Stimulated activated CD8-positive, alpha-beta memory T cell treated with anti-CD3 and anti-CD28 coated beads, Interleukin-4, amount 100 ng/mL, for 1 hour (primary cell): ENCODE data around the gene TMEM203.
A peak's percentile ranks its signal among the peaks of the same experiment; 100 is the strongest.

Experiments used
- DNase-seq, 2 donors: peaks; one replicate each; pipeline ENCODE4 v3.0.0-alpha.2; 2020; ENCODE audit warnings: low read depth in 2 of 2, low spot score in 1 of 2

Gene TMEM203

GRCh38 chr9:137230705-137231371 lies 25.4 kb upstream of the TMEM203 start, which contains the start of gene SLC34A3:
Gene SLC34A3, plus strand, starts transcription at chr9:137230901. Its CDS starts 802 bp downstream, at chr9:137231703.
- no peak for DNase-seq

- DNase-seq, result no peak
Observed at GRCh38 chr9:137229903-137230704, 24.7 kb upstream of the TMEM203 start.

GRCh38 chr9:137228968-137229896 lies 23.8 kb upstream of the TMEM203 start:
- DNase-seq, result no peak

- no peak for DNase-seq
Observed at GRCh38 chr9:137228506-137228967, 23.1 kb upstream of the TMEM203 start.

GRCh38 chr9:137227853-137228505 lies 22.5 kb upstream of the TMEM203 start:
- no peak for DNase-seq

GRCh38 chr9:137227054-137227852 lies 21.8 kb upstream of the TMEM203 start, which contains the start of gene RNF224:
Gene RNF224, plus strand, starts transcription at chr9:137227502. Its CDS starts 834 bp downstream, at chr9:137228336.
- peak; percentile 56 to 66 for DNase-seq

- no peak for DNase-seq
Observed at GRCh38 chr9:137226338-137227053, 21.0 kb upstream of the TMEM203 start.

GRCh38 chr9:137225699-137226331 lies 20.4 kb upstream of the TMEM203 start:
- no peak for DNase-seq

- DNase-seq, result no peak
Observed at GRCh38 chr9:137224830-137225694, 19.6 kb upstream of the TMEM203 start, which contains the start of gene CYSRT1. Gene CYSRT1, plus strand, starts transcription at chr9:137225174. Its CDS starts 448 bp downstream, at chr9:137225622.

GRCh38 chr9:137223078-137223970 lies 17.9 kb upstream of the TMEM203 start:
- peak; percentile 94 to 98 for DNase-seq

- no peak for DNase-seq
Observed at GRCh38 chr9:137222190-137223077, 17.0 kb upstream of the TMEM203 start, which contains the start of gene RNF208. Gene RNF208, minus strand, starts transcription at chr9:137222240. Its CDS starts 1,028 bp downstream, at chr9:137221212.

- DNase-seq, result no peak
Observed at GRCh38 chr9:137221506-137222111, 16.2 kb upstream of the TMEM203 start.

- DNase-seq, result no peak
Observed at GRCh38 chr9:137221095-137221505, 15.7 kb upstream of the TMEM203 start.

- no peak for DNase-seq
Observed at GRCh38 chr9:137220317-137221094, 15.1 kb upstream of the TMEM203 start.
